Smooth muscle cell (in vitro differentiated cells): Measurements from ENCODE around the gene HOXB3. TPM values are rescaled to one million over a fixed set of nuclear protein-coding genes. Genes with fewer than 3 reads are reported as not detected.

Source experiments
- DNase-seq: peaks from one replicate; lab custom pipeline; 2025; ENCODE audit not compliant: unreplicated experiment; lab: John Stamatoyannopoulos, UW
- H2AFZ ChIP-seq: fragments of 200-600 bp; sonication (generic); 2 replicates; pipeline ENCODE4 v1.6.0; 2016; ENCODE audit warnings: antibody characterized with exemption, low read depth, mild to moderate bottlenecking
- H3F3A ChIP-seq: fragments of 200-600 bp; sonication (generic); 2 replicates; pipeline ENCODE4 v1.6.0; 2017; ENCODE audit warnings: antibody characterized with exemption, low read depth
- H3K27ac ChIP-seq: fragments of 200-600 bp; sonication (generic); 2 replicates; pipeline ENCODE4 v1.5.1; 2016; ENCODE audit warnings: low read depth, mild to moderate bottlenecking
- H3K27me3 ChIP-seq: fragments of 200-600 bp; sonication (generic); 2 replicates; pipeline ENCODE4 v1.6.1; 2016; ENCODE audit warnings: low read depth, mild to moderate bottlenecking
- H3K36me3 ChIP-seq: fragments of 200-600 bp; sonication (generic); 2 replicates; pipeline ENCODE4 v1.5.1; 2016; ENCODE audit warnings: low read depth
- H3K4me1 ChIP-seq: fragments of 200-600 bp; sonication (generic); 2 replicates; pipeline ENCODE4 v1.5.1; 2016; ENCODE audit warnings: low read depth
- H3K4me2 ChIP-seq: fragments of 200-600 bp; sonication (generic); 2 replicates; pipeline ENCODE4 v1.6.0; 2016; ENCODE audit warnings: mild to moderate bottlenecking
- H3K4me3 ChIP-seq: fragments of 200-600 bp; sonication (generic); 2 replicates; pipeline ENCODE4 v1.5.1; 2016; ENCODE audit warnings: mild to moderate bottlenecking
- H3K79me2 ChIP-seq: fragments of 200-600 bp; sonication (generic); 2 replicates; pipeline ENCODE4 v1.6.0; 2016; ENCODE audit warnings: low read depth, mild to moderate bottlenecking
- H3K9ac ChIP-seq: fragments of 200-600 bp; sonication (generic); 2 replicates; pipeline ENCODE4 v1.6.0; 2016; ENCODE audit warnings: low read depth
- H3K9me3 ChIP-seq: fragments of 200-600 bp; sonication (generic); replicated peaks from 2 replicates; pipeline ENCODE4 v1.5.1; 2016; ENCODE audit warnings: low read depth
- H4K20me1 ChIP-seq: fragments of 200-600 bp; sonication (generic); 2 replicates; pipeline ENCODE4 v1.6.0; 2016; ENCODE audit warnings: low read depth
- WGBS: methylation state at CpG from one replicate; pipeline ENCODE4 v1.1.7; 2016; ENCODE audit warnings: low lambda C conversion rate; 5-methylcytosine and 5-hydroxymethylcytosine counted together
- polyA plus RNA-seq: library from polyadenylated mRNA; unstranded; fragments of >200 nt; fragmentation: Nextera tagmentation; extraction: Ambion mirVana; gene quantifications from 2 replicates; pipeline ENCODE4 v1.2.1, GENCODE V29; 2016
- total RNA-seq: library from RNA; depleted of rRNA; stranded (reverse); fragments of >200 nt; gene quantifications from 2 replicates; pipeline ENCODE4 v1.2.3, GENCODE V29; 2014
- TF ChIP-seq, protein P1 (sequence below): fragments of 200-600 bp; sonication (generic); IDR thresholded peaks from 2 replicates; pipeline ENCODE4 v1.5.1; 2017; ENCODE audit warnings: borderline replicate concordance, mild to moderate bottlenecking, antibody characterized with exemption; ENCODE audit not compliant: insufficient read depth, poor library complexity, severe bottlenecking

Gene HOXB3
- total and polyA plus RNA-seq, 2 experiments from 2014 or later = 2.8 to 5.1 TPM

DNA sequence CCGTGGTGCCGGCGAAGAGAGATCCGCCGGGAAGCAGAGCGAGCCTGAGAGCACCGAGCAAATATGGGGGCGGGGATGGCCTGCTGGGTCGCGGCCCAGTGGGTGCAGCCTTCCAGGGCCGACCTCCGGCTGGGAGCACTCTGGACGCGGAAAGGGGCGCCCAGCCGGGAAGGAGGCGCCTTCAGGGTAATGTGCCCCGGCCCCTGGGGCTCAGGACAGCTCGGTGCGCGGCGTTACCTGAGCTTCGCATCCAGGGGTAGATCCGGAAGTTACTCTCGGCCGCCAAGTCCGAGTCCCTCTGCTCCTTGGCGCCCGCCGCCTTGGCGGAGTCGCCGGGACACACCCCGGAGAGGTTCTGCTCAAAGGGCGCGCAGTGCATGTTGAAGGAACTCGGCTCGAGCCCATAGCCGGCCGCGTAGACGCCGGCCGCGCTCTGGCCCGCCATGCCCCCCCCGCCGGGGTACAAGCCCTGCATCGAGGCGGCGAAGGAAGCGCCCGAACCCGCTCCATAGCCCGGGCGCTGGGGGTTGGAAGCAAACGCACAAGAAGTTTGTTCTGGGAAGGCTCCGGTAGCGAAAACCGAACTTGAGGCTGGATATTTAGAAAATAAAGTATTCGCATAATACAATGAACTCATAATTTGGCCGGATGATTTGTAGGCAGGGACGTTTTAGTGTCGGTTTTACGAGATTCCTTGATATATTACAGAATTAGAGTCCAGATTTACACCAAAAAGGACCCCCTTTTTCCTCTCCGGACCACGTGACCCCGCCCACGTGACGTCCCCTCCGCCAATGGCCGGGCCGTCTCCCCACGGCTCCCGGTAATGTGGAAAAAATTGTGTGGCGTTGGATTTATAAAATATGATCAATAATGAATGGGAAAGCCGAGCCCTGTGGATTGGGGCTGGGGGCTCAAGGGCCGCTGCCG, 20.5 kb upstream of the HOXB3 start, which contains the start of gene HOXB7:
Gene HOXB7 (minus strand): TSS at position 736 of the 930 bp plus-strand sequence. CDS start 99 bp downstream, at position 637.
- Histone ChIP-seq H3K4me2 (peak within 1 kb of the TSS; percentile 98), H3K27me3 (peaks cover 17% of the 10 kb centered on the region), H3K9ac (peak within 1 kb of the TSS; percentile 74), H3K4me1 (peaks cover 7% of the 10 kb centered on the region), H3K36me3 (no peaks in the 10 kb centered on the region), H3K79me2 (peaks cover 70% of the 10 kb centered on the region), H3K9me3 (no peaks in the 10 kb centered on the region), H3K4me3 (peak within 1 kb of the TSS; percentile 69), H3K27ac (peak within 1 kb of the TSS; percentile 79), H4K20me1 (no peaks in the 10 kb centered on the region), H3F3A (peaks cover 7% of the 10 kb centered on the region), H2AFZ (peak within 1 kb of the TSS; percentile 80)
- under 1% methylated on average over 72 of the region's 79 CpGs for WGBS
- DNase-seq = peak; percentile 45
- TF ChIP-seq, protein P1, sequence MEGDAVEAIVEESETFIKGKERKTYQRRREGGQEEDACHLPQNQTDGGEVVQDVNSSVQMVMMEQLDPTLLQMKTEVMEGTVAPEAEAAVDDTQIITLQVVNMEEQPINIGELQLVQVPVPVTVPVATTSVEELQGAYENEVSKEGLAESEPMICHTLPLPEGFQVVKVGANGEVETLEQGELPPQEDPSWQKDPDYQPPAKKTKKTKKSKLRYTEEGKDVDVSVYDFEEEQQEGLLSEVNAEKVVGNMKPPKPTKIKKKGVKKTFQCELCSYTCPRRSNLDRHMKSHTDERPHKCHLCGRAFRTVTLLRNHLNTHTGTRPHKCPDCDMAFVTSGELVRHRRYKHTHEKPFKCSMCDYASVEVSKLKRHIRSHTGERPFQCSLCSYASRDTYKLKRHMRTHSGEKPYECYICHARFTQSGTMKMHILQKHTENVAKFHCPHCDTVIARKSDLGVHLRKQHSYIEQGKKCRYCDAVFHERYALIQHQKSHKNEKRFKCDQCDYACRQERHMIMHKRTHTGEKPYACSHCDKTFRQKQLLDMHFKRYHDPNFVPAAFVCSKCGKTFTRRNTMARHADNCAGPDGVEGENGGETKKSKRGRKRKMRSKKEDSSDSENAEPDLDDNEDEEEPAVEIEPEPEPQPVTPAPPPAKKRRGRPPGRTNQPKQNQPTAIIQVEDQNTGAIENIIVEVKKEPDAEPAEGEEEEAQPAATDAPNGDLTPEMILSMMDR = no peak

DNA sequence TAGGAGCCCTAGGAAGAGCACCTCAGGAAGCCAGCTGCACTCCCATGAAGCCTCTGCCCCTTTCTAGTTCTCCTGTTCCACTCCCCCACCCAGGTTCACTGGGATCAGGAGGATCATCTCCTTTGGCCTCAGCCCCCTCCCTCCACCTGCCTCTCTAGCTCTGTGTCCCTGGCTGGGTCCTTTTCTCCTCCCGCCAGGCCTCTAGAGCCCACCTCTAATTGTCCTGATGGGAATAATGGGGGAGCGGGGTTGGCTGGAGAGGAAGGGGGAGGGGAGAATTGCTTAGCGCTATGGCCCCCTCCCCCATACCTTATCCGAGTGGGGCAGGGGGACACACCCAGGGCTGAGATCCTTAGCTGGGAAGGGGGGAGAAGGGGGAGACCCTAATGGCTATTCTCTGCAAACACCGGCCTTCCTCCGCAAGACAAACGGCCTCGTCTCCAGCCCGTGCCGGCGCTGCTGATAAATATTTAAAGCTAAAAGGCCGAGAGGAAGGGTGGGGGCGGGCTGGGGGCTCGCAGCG, 19.8 kb upstream of the HOXB3 start:
- 5% methylated on average over 13 of the region's 15 CpGs for WGBS
- H3K27me3 ChIP-seq = peaks cover 11% of the 10 kb centered on the region
- peaks cover 7% of the 10 kb centered on the region for H3K4me1 ChIP-seq

GRCh38 chr17:48609033-48609432, 19.0 kb upstream of the HOXB3 start:
- H3K36me3 ChIP-seq = no peaks in the 10 kb centered on the region
- no peaks in the 10 kb centered on the region for H3K9me3 ChIP-seq
- peaks cover 5% of the 10 kb centered on the region for H3K27me3 ChIP-seq
- peak overlapping the region; percentile 69 for H3K4me3 ChIP-seq
- TF ChIP-seq, protein P1 = no peak
- peaks cover 5% of the 10 kb centered on the region for H3F3A ChIP-seq
- peaks cover 71% of the 10 kb centered on the region for H3K79me2 ChIP-seq
- H2AFZ ChIP-seq = no peak overlapping the region
- no peak for DNase-seq
- H4K20me1 ChIP-seq = no peaks in the 10 kb centered on the region
- peak overlapping the region; percentile 98 for H3K4me2 ChIP-seq
- H3K4me1 ChIP-seq = peaks cover 7% of the 10 kb centered on the region
- no peak overlapping the region for H3K9ac ChIP-seq
- H3K27ac ChIP-seq = peak overlapping the region; percentile 79

More for the DNA sequence above, 19.8 kb upstream of the HOXB3 start:
- H3K9ac ChIP-seq = peak overlapping the region; percentile 74
- H3K27ac ChIP-seq = peak overlapping the region; percentile 79
- no peaks in the 10 kb centered on the region for H3K9me3 ChIP-seq
- peaks cover 5% of the 10 kb centered on the region for H3F3A ChIP-seq
- H2AFZ ChIP-seq = peak overlapping the region; percentile 80
- no peaks in the 10 kb centered on the region for H4K20me1 ChIP-seq
- peak overlapping the region; percentile 69 for H3K4me3 ChIP-seq
- TF ChIP-seq, protein P1 = no peak
- no peaks in the 10 kb centered on the region for H3K36me3 ChIP-seq
- peaks cover 69% of the 10 kb centered on the region for H3K79me2 ChIP-seq
- peak overlapping the region; percentile 98 for H3K4me2 ChIP-seq
- no peak for DNase-seq
